Endothelial cell of umbilical vein (primary cell): ENCODE measurements around the gene DDX42. TPM values are rescaled to one million over a fixed set of nuclear protein-coding genes. Genes with fewer than 3 reads are reported as not detected.

Experiments used
- BruUV-seq: library from RNA; stranded (reverse); fragments of 400-500 nt; replicated peaks from 2 replicates; lab custom pipeline; 2021; lab: Mats Ljungman, UMichigan
- CTCF ChIA-PET: fragments of 300-600, 350-600 bp; sonication (Branson Sonifier 250); formaldehyde crosslinking; loops from one replicate; lab custom pipeline; 2021; ENCODE audit warnings: antibody characterized with exemption, inconsistent platforms; lab: Charles Lee
- POLR2A ChIA-PET: fragments of 300-600, 350-600 bp; sonication (Branson Sonifier 250); formaldehyde crosslinking; loops from one replicate; lab custom pipeline; 2021; ENCODE audit warnings: antibody characterized with exemption, inconsistent platforms; lab: Charles Lee
- DNase-seq: peaks from one replicate; pipeline ENCODE4 v3.0.0-alpha.2; 2011; ENCODE audit warnings: low read depth, low spot score
- FAIRE-seq: peaks from 2 replicates; lab custom pipeline; 2011; peaks lifted over from hg19 to GRCh38; lab: Jason Lieb, UNC
- H2AFZ ChIP-seq: 2 replicates; pipeline ENCODE4 v1.6.0; 2012; ENCODE audit warnings: low read depth, low read length, control low read depth, inconsistent platforms
- H3K27ac ChIP-seq: 2 replicates; pipeline ENCODE4 v1.5.1; 2011; ENCODE audit warnings: low read depth, mild to moderate bottlenecking, control low read depth, low read length, moderate library complexity; ENCODE audit not compliant: insufficient read depth
- H3K27me3 ChIP-seq, 2 experiments: 2 replicates each; pipeline versions ENCODE4 v1.6.0 to v1.6.1; 2011; ENCODE audit warnings: low read length in 2 of 2, mixed read lengths in 1 of 2; ENCODE audit not compliant: control insufficient read depth in 2 of 2, insufficient read depth in 2 of 2
- H3K36me3 ChIP-seq, 2 experiments: 2 replicates in 1 of 2; 3 replicates in 1 of 2; pipeline ENCODE4 v1.5.1; 2011; ENCODE audit warnings: low read length in 2 of 2, mild to moderate bottlenecking in 1 of 2, moderate library complexity in 1 of 2; ENCODE audit not compliant: control insufficient read depth in 2 of 2, insufficient read depth in 2 of 2; ENCODE audit errors: extremely low read depth in 1 of 2
- H3K4me1 ChIP-seq: 3 replicates; pipeline ENCODE4 v1.5.1; 2011; ENCODE audit warnings: mild to moderate bottlenecking, low read length; ENCODE audit not compliant: control insufficient read depth, insufficient read depth; ENCODE audit errors: extremely low read depth
- H3K4me2 ChIP-seq: 2 replicates; pipeline ENCODE4 v1.6.1; 2011; ENCODE audit warnings: low read length, control low read depth, mixed read lengths; ENCODE audit not compliant: insufficient read depth
- H3K4me3 ChIP-seq, 3 experiments: fragments of 200-600 bp in 1 of 3; sonication (generic), shearing (Covaris generic) in 1 of 3; replicated peaks in 1 of 3; 2 replicates each; pipeline ENCODE4 v1.5.1; 2011 to 2016; ENCODE audit warnings: control low read depth in 3 of 3, low read length in 3 of 3, mild to moderate bottlenecking in 2 of 3, inconsistent platforms in 1 of 3, low read depth in 1 of 3, moderate library complexity in 1 of 3; ENCODE audit not compliant: insufficient read depth in 1 of 3
- H3K79me2 ChIP-seq: 2 replicates; pipeline ENCODE4 v1.6.0; 2012; ENCODE audit warnings: low read length, inconsistent platforms; ENCODE audit not compliant: control insufficient read depth, insufficient read depth
- H3K9ac ChIP-seq: replicated peaks from 2 replicates; pipeline ENCODE3; 2011; ENCODE audit warnings: low read length, control low read depth; ENCODE audit not compliant: insufficient read depth; ENCODE audit errors: extremely low read depth
- H3K9me1 ChIP-seq: replicated peaks from 3 replicates; pipeline ENCODE4 v1.6.0; 2011; ENCODE audit warnings: mild to moderate bottlenecking, low read length; ENCODE audit not compliant: control insufficient read depth, insufficient read depth; ENCODE audit errors: extremely low read depth
- H3K9me3 ChIP-seq: replicated peaks from 2 replicates; pipeline ENCODE4 v1.5.1; 2012; ENCODE audit warnings: low read length, inconsistent platforms; ENCODE audit not compliant: control insufficient read depth, insufficient read depth
- H4K20me1 ChIP-seq: replicated peaks from 2 replicates; pipeline ENCODE3; 2011; ENCODE audit warnings: mild to moderate bottlenecking, low read length; ENCODE audit not compliant: control insufficient read depth, insufficient read depth; ENCODE audit errors: extremely low read depth
- CTCF ChIP-seq, 2 donors: IDR thresholded peaks; 1 replicate in 1 of 2; 2 replicates in 1 of 2; pipeline ENCODE4 v1.5.1; 2011; ENCODE audit warnings: low read length in 2 of 2, mild to moderate bottlenecking in 2 of 2, moderate library complexity in 2 of 2, control low read depth in 1 of 2, inconsistent platforms in 1 of 2, low read depth in 1 of 2; ENCODE audit not compliant: insufficient read depth in 1 of 2; ENCODE audit errors: extremely low read depth in 1 of 2
- EZH2 ChIP-seq: IDR thresholded peaks from 2 replicates; pipeline ENCODE4 v1.6.1; 2012; ENCODE audit warnings: borderline replicate concordance, low read depth, mild to moderate bottlenecking, moderate library complexity, low read length, inconsistent platforms; ENCODE audit not compliant: severe bottlenecking
- FOS ChIP-seq: IDR thresholded peaks from 2 replicates; pipeline ENCODE4 v1.6.1; 2011; ENCODE audit warnings: mild to moderate bottlenecking, low read length, moderate library complexity, borderline replicate concordance; ENCODE audit not compliant: insufficient read depth
- GATA2 ChIP-seq: IDR thresholded peaks from 2 replicates; pipeline ENCODE4 v1.7.0; 2011; ENCODE audit warnings: low read depth, mild to moderate bottlenecking, moderate library complexity, mixed read lengths, low read length; ENCODE audit not compliant: insufficient read length, insufficient read depth
- JUN ChIP-seq: IDR thresholded peaks from 2 replicates; pipeline ENCODE4 v1.6.1; 2011; ENCODE audit warnings: borderline replicate concordance, low read depth; ENCODE audit not compliant: insufficient read length, insufficient read depth
- MYC ChIP-seq: IDR thresholded peaks from one replicate; pipeline ENCODE4 v1.6.1; 2011; ENCODE audit warnings: mild to moderate bottlenecking, low read depth, low read length
- POLR2A ChIP-seq: IDR thresholded peaks from 2 replicates; pipeline ENCODE4 v1.6.1; 2012; ENCODE audit warnings: low read depth, mild to moderate bottlenecking, control low read depth, low read length
- POLR2AphosphoS5 ChIP-seq: IDR thresholded peaks from 2 replicates; pipeline ENCODE4 v1.6.1; 2012; ENCODE audit warnings: low read depth, mild to moderate bottlenecking, control low read depth, low read length, moderate library complexity; ENCODE audit not compliant: insufficient read depth
- dilution Hi-C: fragments of 300-500 bp; cut with MboI; formaldehyde crosslinking; loops from one replicate; pipeline ENCODE4 v1.15.0; 2019; ENCODE audit warnings: low sequenced_read_pairs; ENCODE audit not compliant: extremely low pct_ligation_motif_present
- intact Hi-C: fragments of 100-400 bp; cut with micrococcal nuclease; formaldehyde crosslinking; loops from one replicate; pipeline ENCODE4 v1.10.0; 2022
- polyA plus RNA-seq, 4 experiments: library from polyadenylated mRNA; depleted of rRNA in 3 of 4; stranded (reverse) in 3 of 4; unstranded in 1 of 4; fragments of >200 nt; gene quantifications; 2 replicates each; pipeline versions ENCODE4 v1.2.1 to v1.2.3, GENCODE V29; 2011 to 2012; ENCODE audit warnings: missing spikeins in 1 of 4
- total RNA-seq: library from RNA; stranded (reverse); gene quantifications from 2 replicates; pipeline ENCODE4 v1.2.3, GENCODE V29; 2021
- TF ChIP-seq, protein P1 (sequence below): IDR thresholded peaks from 2 replicates; pipeline ENCODE4 v1.6.1; 2011; ENCODE audit not compliant: insufficient read depth, insufficient read length

The DDX42 gene
- total and polyA plus RNA-seq, 2 donors (not counting 3 experiments of a cell fraction or from before 2014, with no cell fraction given): 48.1 to 124 TPM

DNA sequence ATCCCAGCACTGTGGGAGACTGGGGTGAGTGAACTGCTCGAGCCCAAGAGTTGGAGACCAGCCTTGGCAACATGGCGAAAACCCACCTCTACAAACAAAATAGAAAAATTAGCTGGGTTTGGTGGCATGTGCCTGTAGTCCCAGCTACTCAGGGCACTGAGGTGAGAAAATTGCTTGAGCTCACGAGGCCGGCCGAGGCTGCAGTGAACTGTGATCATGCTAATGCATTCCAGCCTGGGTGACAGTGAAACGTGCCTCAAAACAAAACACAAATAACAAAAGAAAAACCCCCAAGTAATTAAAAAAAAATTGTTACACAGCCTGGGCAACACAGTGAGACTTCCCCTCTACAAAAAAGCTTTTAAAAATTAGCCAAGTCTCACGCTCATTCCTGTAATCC is 5.5 kb upstream of the DDX42 start:
- Histone ChIP-seq H3K4me3 (no peak overlapping the region), H4K20me1 (no peaks in the 10 kb centered on the region), H3K9me3 (no peaks in the 10 kb centered on the region), H2AFZ (no peak overlapping the region), H3K79me2 (peaks cover 79% of the 10 kb centered on the region), H3K36me3 (peaks cover 2 to 8% of the 10 kb centered on the region in 2 experiments), H3K27me3 (no peaks in the 10 kb centered on the region), H3K9me1 (no peaks in the 10 kb centered on the region), H3K27ac (no peak overlapping the region), H3K9ac (no peak overlapping the region), H3K4me1 (peaks cover 5% of the 10 kb centered on the region), H3K4me2 (no peak overlapping the region)
- intact Hi-C loops: no loop called here
- no peak for DNase-seq
- no peak for FAIRE-seq
- CTCF ChIA-PET: interaction anchor here (0.8 to 1.1 kb wide), 2 partner anchors 15 to 18 kb away, joined by 4 read pairs; no protein-coding TSS in a partner anchor
- no TSS peak for BruUV-seq
- TF ChIP-seq POLR2A (no peak), MYC (no peak), EZH2 (no peak), GATA2 (no peak), POLR2AphosphoS5 (no peak), JUN (no peak), FOS (no peak), CTCF (IDR thresholded peaks at IDR 0.05; ENCODE audit: extremely low read depth in 1 of 2, insufficient read depth in 1 of 2, low read depth in 1 of 2, low read length in 2 of 2) (no peak)
- TF ChIP-seq, protein P1, sequence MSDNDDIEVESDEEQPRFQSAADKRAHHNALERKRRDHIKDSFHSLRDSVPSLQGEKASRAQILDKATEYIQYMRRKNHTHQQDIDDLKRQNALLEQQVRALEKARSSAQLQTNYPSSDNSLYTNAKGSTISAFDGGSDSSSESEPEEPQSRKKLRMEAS: no peak
- dilution Hi-C loops: no loop called here
- POLR2A ChIA-PET: no interaction called here
